H1 (cell line): ENCODE results near the gene EHD4. TPM values are rescaled to one million over a fixed set of nuclear protein-coding genes. Genes with fewer than 3 reads are reported as not detected.

Experiments used
- CTCF ChIA-PET: fragments of 300-600 bp; sonication (Branson Sonifier 250); formaldehyde crosslinking; loops from one replicate; lab custom pipeline; 2021; ENCODE audit not compliant: partially characterized antibody; lab: Charles Lee
- POLR2A ChIA-PET: fragments of 300-600 bp; sonication (Branson Sonifier 250); formaldehyde crosslinking; loops from one replicate; lab custom pipeline; 2021; ENCODE audit warnings: inconsistent platforms; ENCODE audit not compliant: partially characterized antibody; lab: Charles Lee
- DNase-seq, 2 experiments: peaks; one replicate each; pipeline versions ENCODE4 v3.0.0 to v3.0.0-alpha.2; 2010 to 2022; ENCODE audit warnings: low spot score in 2 of 2, low read depth in 1 of 2, mixed read lengths in 1 of 2
- FAIRE-seq: peaks from 2 replicates; lab custom pipeline; 2011; peaks lifted over from hg19 to GRCh38; lab: Jason Lieb, UNC
- H2AFZ ChIP-seq: 2 replicates; pipeline ENCODE4 v1.8.1; 2012; ENCODE audit warnings: low read length, inconsistent platforms
- H2AK5ac ChIP-seq: 2 replicates; pipeline ENCODE4 v1.6.1; 2013; ENCODE audit warnings: low read depth, low read length
- H2BK120ac ChIP-seq: replicated peaks from 2 replicates; pipeline ENCODE3; 2013; ENCODE audit warnings: low read depth, low read length, inconsistent platforms
- H2BK12ac ChIP-seq: 2 replicates; pipeline ENCODE4 v1.6.1; 2013; ENCODE audit warnings: low read depth, low read length
- H2BK15ac ChIP-seq: 2 replicates; pipeline ENCODE4 v1.6.1; 2013; ENCODE audit warnings: low read length
- H2BK20ac ChIP-seq: 2 replicates; pipeline ENCODE4 v1.6.1; 2013; ENCODE audit warnings: low read length
- H2BK5ac ChIP-seq: 2 replicates; pipeline ENCODE4 v1.6.1; 2013; ENCODE audit warnings: low read depth, low read length
- H3K14ac ChIP-seq: 2 replicates; pipeline ENCODE4 v1.6.1; 2013; ENCODE audit warnings: inconsistent platforms; ENCODE audit not compliant: insufficient read length
- H3K18ac ChIP-seq: 2 replicates; pipeline ENCODE4 v1.6.1; 2013; ENCODE audit warnings: low read length; ENCODE audit errors: extremely low read depth
- H3K23ac ChIP-seq: 2 replicates; pipeline ENCODE4 v1.6.1; 2013; ENCODE audit warnings: inconsistent platforms; ENCODE audit not compliant: insufficient read length
- H3K23me2 ChIP-seq: 2 replicates; pipeline ENCODE4 v1.6.1; 2013; ENCODE audit warnings: low read depth, low read length
- H3K27ac ChIP-seq: 2 replicates; pipeline ENCODE4 v1.6.1; 2011; ENCODE audit warnings: low read depth, low read length, inconsistent platforms
- H3K27me3 ChIP-seq, 4 experiments: replicated peaks in 1 of 4; 1 replicate in 1 of 4; 2 replicates in 3 of 4; pipeline versions ENCODE4 v1.6.1 to v1.8.1; 2011 to 2013; ENCODE audit warnings: low read length in 3 of 4, mild to moderate bottlenecking in 3 of 4, inconsistent platforms in 2 of 4, mixed read lengths in 2 of 4, moderate library complexity in 1 of 4; ENCODE audit not compliant: control insufficient read depth in 3 of 4, insufficient read depth in 3 of 4; ENCODE audit errors: extremely low read depth in 1 of 4
- H3K36me3 ChIP-seq, 4 experiments: 2 replicates each; pipeline versions ENCODE4 v1.6.1 to v1.8.1; 2011 to 2013; ENCODE audit warnings: mild to moderate bottlenecking in 4 of 4, low read length in 3 of 4, moderate library complexity in 2 of 4, control low read depth in 1 of 4, inconsistent platforms in 1 of 4; ENCODE audit not compliant: insufficient read depth in 4 of 4, control insufficient read depth in 2 of 4
- H3K4ac ChIP-seq: replicated peaks from 2 replicates; pipeline ENCODE3; 2013; ENCODE audit warnings: low read length, low read depth, mixed read lengths, inconsistent platforms; ENCODE audit not compliant: insufficient read length
- H3K4me1 ChIP-seq, 4 experiments: replicated peaks in 1 of 4; 1 replicate in 1 of 4; 2 replicates in 3 of 4; pipeline versions ENCODE4 v1.6.1 to v1.8.1; 2011 to 2013; ENCODE audit warnings: low read length in 3 of 4, inconsistent platforms in 2 of 4, mixed read lengths in 1 of 4; ENCODE audit not compliant: insufficient read depth in 4 of 4, control insufficient read depth in 3 of 4
- H3K4me2 ChIP-seq, 2 experiments: 2 replicates each; pipeline versions ENCODE4 v1.6.1 to v1.8.1; 2011 to 2013; ENCODE audit warnings: low read depth in 2 of 2, low read length in 2 of 2, control low read depth in 1 of 2, inconsistent platforms in 1 of 2, mild to moderate bottlenecking in 1 of 2; ENCODE audit not compliant: insufficient read depth in 1 of 2
- H3K4me3 ChIP-seq, 4 experiments: fragments of 200-600, 300-600 bp in 1 of 4; sonication (generic), shearing (Covaris generic), sonication (Bioruptor Twin) in 1 of 4; 2 replicates each; pipeline versions ENCODE4 v1.5.1 to v1.8.1; 2011 to 2016; ENCODE audit warnings: low read length in 4 of 4, low read depth in 3 of 4, control low read depth in 2 of 4, inconsistent platforms in 2 of 4, mild to moderate bottlenecking in 2 of 4, mixed read lengths in 1 of 4, moderate library complexity in 1 of 4; ENCODE audit not compliant: insufficient read depth in 2 of 4; ENCODE audit errors: extremely low read depth in 1 of 4
- H3K56ac ChIP-seq: replicated peaks from 2 replicates; pipeline ENCODE3; 2013; ENCODE audit warnings: low read depth, mild to moderate bottlenecking, mixed read lengths, low read length, inconsistent platforms; ENCODE audit not compliant: insufficient read length
- H3K79me1 ChIP-seq: 2 replicates; pipeline ENCODE4 v1.6.1; 2013; ENCODE audit warnings: low read depth, low read length, control low read depth
- H3K79me2 ChIP-seq, 2 experiments: 2 replicates each; pipeline versions ENCODE4 v1.6.1 to v1.8.1; 2012 to 2013; ENCODE audit warnings: low read length in 2 of 2, mild to moderate bottlenecking in 2 of 2, inconsistent platforms in 1 of 2; ENCODE audit not compliant: insufficient read depth in 2 of 2, control insufficient read depth in 1 of 2
- H3K9ac ChIP-seq, 4 experiments: replicated peaks in 1 of 4; 1 replicate in 1 of 4; 2 replicates in 3 of 4; pipeline versions ENCODE4 v1.6.1 to v1.8.1; 2011 to 2013; ENCODE audit warnings: low read depth in 3 of 4, low read length in 3 of 4, control low read depth in 2 of 4, mild to moderate bottlenecking in 2 of 4, moderate library complexity in 2 of 4, inconsistent platforms in 1 of 4; ENCODE audit errors: extremely low read depth in 1 of 4
- H3K9me3 ChIP-seq, 2 experiments: 2 replicates each; pipeline versions ENCODE4 v1.6.1 to v1.8.1; 2012 to 2013; ENCODE audit warnings: mild to moderate bottlenecking in 2 of 2, moderate library complexity in 2 of 2, control low read depth in 1 of 2, inconsistent platforms in 1 of 2, low read depth in 1 of 2, low read length in 1 of 2, mixed read lengths in 1 of 2; ENCODE audit not compliant: insufficient read depth in 2 of 2
- H4K20me1 ChIP-seq, 2 experiments: replicated peaks in 1 of 2; 2 replicates each; pipeline versions ENCODE3 to v1.8.1; 2011 to 2013; ENCODE audit warnings: inconsistent platforms in 2 of 2, low read length in 2 of 2, mild to moderate bottlenecking in 1 of 2; ENCODE audit not compliant: insufficient read depth in 2 of 2, control insufficient read depth in 1 of 2
- H4K5ac ChIP-seq: 2 replicates; pipeline ENCODE4 v1.6.1; 2013; ENCODE audit warnings: low read length, low read depth, mixed read lengths, inconsistent platforms; ENCODE audit not compliant: insufficient read length
- H4K8ac ChIP-seq: 2 replicates; pipeline ENCODE4 v1.8.0; 2013; ENCODE audit warnings: mild to moderate bottlenecking, moderate library complexity, low read length, inconsistent platforms; ENCODE audit not compliant: insufficient read depth; ENCODE audit errors: extremely low read depth
- H4K91ac ChIP-seq: replicated peaks from 2 replicates; pipeline ENCODE3; 2013; ENCODE audit warnings: low read length, mixed read lengths, inconsistent platforms; ENCODE audit not compliant: insufficient read length
- CBX5 ChIP-seq: fragments of 300-800, 300-1000 bp; sonication (generic); IDR thresholded peaks from 2 replicates; pipeline ENCODE4 v1.7.1; 2016; ENCODE audit warnings: antibody characterized with exemption, low read length, low read depth
- CHD1 ChIP-seq: IDR thresholded peaks from 2 replicates; pipeline ENCODE4 v1.6.1; 2012; ENCODE audit warnings: low read depth, low read length, improper control_type of control experiment
- GABPA ChIP-seq: IDR thresholded peaks from 2 replicates; pipeline ENCODE4 v1.6.1; 2011; ENCODE audit warnings: mild to moderate bottlenecking, low read length, moderate library complexity, borderline replicate concordance; ENCODE audit not compliant: insufficient read depth
- KDM4A ChIP-seq: IDR thresholded peaks from one replicate; pipeline ENCODE4 v1.7.1; 2012; ENCODE audit warnings: low read depth, mild to moderate bottlenecking, moderate library complexity, low read length, inconsistent platforms; ENCODE audit not compliant: severe bottlenecking
- PHF8 ChIP-seq: fragments of 200-600 bp; sonication (generic); conservative IDR thresholded peaks from 2 replicates; pipeline ENCODE4 v1.7.1; 2012; ENCODE audit warnings: low read depth, mild to moderate bottlenecking, inconsistent platforms, low read length, moderate library complexity
- SIN3A ChIP-seq, 2 experiments: IDR thresholded peaks in 1 of 2; conservative IDR thresholded peaks in 1 of 2; 2 replicates each; pipeline ENCODE4 v1.6.1; 2011 to 2012; ENCODE audit warnings: low read length in 2 of 2, improper control_type of control experiment in 1 of 2, low read depth in 1 of 2, mild to moderate bottlenecking in 1 of 2
- SP1 ChIP-seq: IDR thresholded peaks from 2 replicates; pipeline ENCODE4 v1.6.1; 2011; ENCODE audit warnings: low read depth, low read length
- SP4 ChIP-seq: IDR thresholded peaks from 2 replicates; pipeline ENCODE4 v1.6.1; 2012; ENCODE audit warnings: low read length, inconsistent platforms
- WGBS, 2 experiments: shearing (Covaris generic) in 1 of 2; methylation state at CpG; one replicate each; pipeline versions ENCODE4 v1.1.6 to v1.1.7; 2013 to 2015; ENCODE audit warnings: low lambda C conversion rate in 2 of 2, mixed read lengths in 2 of 2, inconsistent platforms in 1 of 2, low coverage in 1 of 2, missing lambda C conversion rate in 1 of 2; ENCODE audit not compliant: insufficient replicate concordance in 2 of 2, insufficient coverage in 1 of 2, insufficient read length in 1 of 2; ENCODE audit errors: extremely low coverage in 1 of 2, missing lambda C conversion rate in 1 of 2; 5-methylcytosine and 5-hydroxymethylcytosine counted together
- polyA plus RNA-seq, 7 experiments: library from polyadenylated mRNA; depleted of rRNA in 3 of 7; stranded (reverse) in 5 of 7; unstranded in 2 of 7; fragments of >200 nt in 5 of 7; fragments of 200-250 nt in 2 of 7; gene quantifications; 1 replicate in 5 of 7; 2 replicates in 1 of 7; 4 replicates in 1 of 7; pipeline versions ENCODE4 v1.2.1 to v1.2.3, GENCODE V29; 2011 to 2013; ENCODE audit warnings: missing spikeins in 2 of 7, mixed read lengths in 2 of 7
- total RNA-seq: library from RNA; stranded (reverse); fragmentation: NEBNext Ultra II Directional; extraction: Animal tissue kit (Norgen Biotek cat#: 25700); gene quantifications from 2 replicates; pipeline ENCODE4 v1.2.1, GENCODE V29; 2021
- TF ChIP-seq, protein P1 (sequence below): IDR thresholded peaks from 2 replicates; pipeline ENCODE4 v1.6.1; 2012; ENCODE audit warnings: inconsistent platforms
- TF ChIP-seq, protein P2 (sequence below): IDR thresholded peaks from 2 replicates; pipeline ENCODE4 v1.6.1; 2011; ENCODE audit warnings: low read length, improper control_type of control experiment

Gene EHD4
- total and polyA plus RNA-seq, 2 of the 8 experiments (the other 6 are each of a cell fraction or from before 2014, with no cell fraction given), result 17.5 to 24.5 TPM

DNA sequence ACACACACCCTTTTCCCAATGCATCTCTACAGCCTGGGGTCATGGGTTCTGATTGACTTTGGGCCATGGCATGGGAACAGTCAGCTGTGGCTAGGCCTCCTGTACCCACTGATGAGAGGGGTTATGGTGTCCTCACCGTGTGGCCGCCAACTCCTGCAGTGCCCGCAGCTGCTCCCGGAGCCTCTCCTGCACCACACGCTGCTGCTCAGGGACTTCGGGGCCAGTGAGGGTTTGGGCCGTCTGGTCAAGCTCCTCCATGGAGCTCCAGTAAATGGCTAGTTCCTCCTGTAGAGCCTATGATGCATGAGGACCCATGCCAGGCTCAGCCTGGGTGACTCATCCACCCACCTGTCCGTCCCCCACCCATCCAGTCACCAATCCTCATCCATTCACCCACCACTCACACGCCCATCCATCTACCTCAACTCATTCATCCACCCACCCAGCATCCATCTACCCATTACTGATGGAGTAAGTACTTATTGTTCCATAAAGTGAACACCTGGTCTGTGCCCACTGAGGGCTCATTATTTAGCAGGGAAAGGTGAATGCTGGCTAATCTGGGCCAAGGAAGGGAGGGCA lies 100.1 kb downstream of the EHD4 start:
- Histone ChIP-seq H3K27me3 (no peaks in the 10 kb centered on the region), H3K4me2 (no peak overlapping the region), H2BK5ac (no peak overlapping the region; the same call in 1 of the 2 replicates), H2AK5ac (0 out of 2 replicates have a peak overlapping the region, but pooled peaks have one; percentile 39), H4K8ac (no peak overlapping the region), H3K4me1 (no peaks in the 10 kb centered on the region; a peak in 1 of 7 replicates), H2BK120ac (no peak overlapping the region), H3K56ac (no peak overlapping the region), H2BK12ac (no peak overlapping the region), H2BK20ac (no peak overlapping the region), H3K4ac (no peak overlapping the region), H4K20me1 (peaks cover 0 to 2% of the 10 kb centered on the region in 2 experiments), H4K91ac (no peak overlapping the region), H3K27ac (no peak overlapping the region), H3K79me1 (no peaks in the 10 kb centered on the region), H2BK15ac (no peak overlapping the region), H3K79me2 (no peaks in the 10 kb centered on the region), H3K9me3 (no peaks in the 10 kb centered on the region), H3K18ac (no peak overlapping the region), H3K36me3 (no peaks in the 10 kb centered on the region), H3K4me3 (no peak overlapping the region), H3K9ac (no peak overlapping the region), H3K23ac (no peak overlapping the region), H3K23me2 (no peaks in the 10 kb centered on the region), H3K14ac (no peak overlapping the region), H4K5ac (no peak overlapping the region), H2AFZ (no peak overlapping the region)
- FAIRE-seq, result no peak
- 92 to 100% methylated on average over 1 to 9 of the region's 9 CpGs for WGBS, 2 experiments
- CTCF ChIA-PET, result interaction anchor here (0.8 to 1.6 kb wide), 2 partner anchors 14 to 60 kb away, joined by 3 to 4 read pairs; no protein-coding TSS in a partner anchor
- DNase-seq, result no peak
- POLR2A ChIA-PET, result interaction anchor here (0.6 kb wide), 1 partner anchor 204 kb away, joined by 3 read pairs; no protein-coding TSS in a partner anchor
- TF ChIP-seq SP4 (no peak), CHD1 (no peak), CBX5 (no peak), SIN3A (conservative IDR thresholded peaks at IDR 0.05 in 1 of 2, IDR thresholded peaks at IDR 0.05 in 1 of 2; ENCODE audit: low read depth in 1 of 2, low read length in 2 of 2) (no peak), GABPA (no peak), KDM4A (no peak), PHF8 (no peak), SP1 (no peak)
- TF ChIP-seq, protein P1, sequence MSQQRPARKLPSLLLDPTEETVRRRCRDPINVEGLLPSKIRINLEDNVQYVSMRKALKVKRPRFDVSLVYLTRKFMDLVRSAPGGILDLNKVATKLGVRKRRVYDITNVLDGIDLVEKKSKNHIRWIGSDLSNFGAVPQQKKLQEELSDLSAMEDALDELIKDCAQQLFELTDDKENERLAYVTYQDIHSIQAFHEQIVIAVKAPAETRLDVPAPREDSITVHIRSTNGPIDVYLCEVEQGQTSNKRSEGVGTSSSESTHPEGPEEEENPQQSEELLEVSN, result no peak
- TF ChIP-seq, protein P2, sequence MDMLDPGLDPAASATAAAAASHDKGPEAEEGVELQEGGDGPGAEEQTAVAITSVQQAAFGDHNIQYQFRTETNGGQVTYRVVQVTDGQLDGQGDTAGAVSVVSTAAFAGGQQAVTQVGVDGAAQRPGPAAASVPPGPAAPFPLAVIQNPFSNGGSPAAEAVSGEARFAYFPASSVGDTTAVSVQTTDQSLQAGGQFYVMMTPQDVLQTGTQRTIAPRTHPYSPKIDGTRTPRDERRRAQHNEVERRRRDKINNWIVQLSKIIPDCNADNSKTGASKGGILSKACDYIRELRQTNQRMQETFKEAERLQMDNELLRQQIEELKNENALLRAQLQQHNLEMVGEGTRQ, result no peak
